Measurements from ENCODE around the gene GDPD5.

GRCh38 chr11:75449271-75449670 lies 76.5 kb downstream of the GDPD5 start:
- TF ChIP-seq CTCF (IDR thresholded peaks at IDR 0.05; ENCODE audit: insufficient read depth, low read length, poor library complexity, severe bottlenecking) (no peak), EZH2phosphoT487 (conservative IDR thresholded peaks at IDR 0.05; ENCODE audit: low read length) (no peak)
